Spleen (tissue), 7 donors: ENCODE results near the gene RNF214.

Experiments
- CTCF ChIP-seq, 11 experiments: fragments of 200-600 bp in 7 of 11; fragments of 450-650 bp in 4 of 11; sonication (generic) in 4 of 11; IDR thresholded peaks in 8 of 11; conservative IDR thresholded peaks in 3 of 11; 1 replicate in 7 of 11; 2 replicates in 4 of 11; pipeline versions ENCODE4 v1.4.0 to v1.8.0; 2016 to 2021; ENCODE audit warnings: antibody characterized with exemption in 11 of 11, inconsistent platforms in 4 of 11, mild to moderate bottlenecking in 1 of 11
- POLR2AphosphoS5 ChIP-seq, 3 donors: sonication (generic); formaldehyde crosslinking; IDR thresholded peaks; one replicate each; pipeline ENCODE4 v1.5.1; 2017; ENCODE audit warnings: antibody characterized with exemption in 3 of 3
- donor health status: DM: no; HTN: no; CAD: no; lungs with moderate emphysema.
- donor health status: DM: no; HTN: no; CAD: no.
- donor health status: DM: no; HTN: no; CAD: no.

GRCh38 chr11:117299351-117300282 is 67.1 kb downstream of the RNF214 start:
- TF ChIP-seq CTCF (IDR thresholded peaks at IDR 0.05 in 8 of 11, conservative IDR thresholded peaks at IDR 0.05 in 3 of 11) (no peak), POLR2AphosphoS5 (IDR thresholded peaks at IDR 0.05) (no peak)
